MV-4-11 (cell line): ENCODE data around the gene PTPN14.

Source experiments
- DNase-seq: peaks from one replicate; lab custom pipeline; 2025; lab: John Stamatoyannopoulos, UW

Gene PTPN14

GRCh38 chr1:214305164-214305751 lies 246.1 kb downstream of the PTPN14 start:
- DNase-seq, result no peak

GRCh38 chr1:214303141-214303930 lies 248.1 kb downstream of the PTPN14 start:
- DNase-seq, result no peak

- no peak for DNase-seq
Measured at GRCh38 chr1:214301526-214301925, 249.9 kb downstream of the PTPN14 start.

GRCh38 chr1:214300149-214300780 lies 251.1 kb downstream of the PTPN14 start:
- no peak for DNase-seq
